OCI-LY7 (cell line): ENCODE results near the gene CDH6. TPM values are rescaled to one million over a fixed set of nuclear protein-coding genes. Genes with fewer than 3 reads are reported as not detected.

Experiments
- BruUV-seq: library from RNA; stranded (reverse); fragments of 400-500 nt; replicated peaks from 2 replicates; lab custom pipeline; 2021; lab: Mats Ljungman, UMichigan
- CTCF ChIA-PET: fragments of 300-600 bp; sonication (Branson Sonifier 250); formaldehyde crosslinking; loops from one replicate; lab custom pipeline; 2022; ENCODE audit warnings: antibody characterized with exemption; ENCODE audit not compliant: unreplicated experiment; lab: Charles Lee
- POLR2A ChIA-PET: fragments of 300-600 bp; sonication (Branson Sonifier 250); formaldehyde crosslinking; loops from one replicate; lab custom pipeline; 2022; ENCODE audit warnings: antibody characterized with exemption; lab: Charles Lee
- DNase-seq: peaks from one replicate; pipeline ENCODE4 v3.0.0-alpha.2; 2015; ENCODE audit warnings: low spot score
- H2AFZ ChIP-seq: fragments of 200-600 bp; sonication (generic), shearing (Covaris generic); 2 replicates; pipeline ENCODE4 v1.6.1; 2014; ENCODE audit warnings: mild to moderate bottlenecking, antibody characterized with exemption, low read length, moderate library complexity
- H3K27ac ChIP-seq: fragments of 200-600 bp; sonication (generic); 2 replicates; pipeline ENCODE4 v1.5.1; 2014; ENCODE audit warnings: mixed run types, low read depth, mild to moderate bottlenecking, moderate library complexity, low read length, inconsistent platforms; ENCODE audit not compliant: poor library complexity, severe bottlenecking
- H3K36me3 ChIP-seq: fragments of 200-600 bp; sonication (generic); 2 replicates; pipeline ENCODE4 v1.6.1; 2014; ENCODE audit warnings: mild to moderate bottlenecking, antibody characterized with exemption, low read length, moderate library complexity, mixed read lengths; ENCODE audit not compliant: insufficient read depth
- H3K4me1 ChIP-seq: fragments of 200-600 bp; sonication (generic); 2 replicates; pipeline ENCODE4 v1.5.1; 2014; ENCODE audit warnings: mild to moderate bottlenecking, low read length; ENCODE audit not compliant: insufficient read depth, poor library complexity, severe bottlenecking
- H3K4me2 ChIP-seq: fragments of 200-600 bp; sonication (generic); 2 replicates; pipeline ENCODE4 v1.6.1; 2014; ENCODE audit warnings: mild to moderate bottlenecking, low read length
- H3K4me3 ChIP-seq: fragments of 200-600 bp; sonication (generic); 2 replicates; pipeline ENCODE4 v1.5.1; 2014; ENCODE audit warnings: mild to moderate bottlenecking, low read depth, low read length; ENCODE audit not compliant: poor library complexity, severe bottlenecking
- H3K79me2 ChIP-seq: fragments of 200-600 bp; sonication (generic); 2 replicates; pipeline ENCODE4 v1.6.1; 2016; ENCODE audit warnings: low read depth, mild to moderate bottlenecking, low read length, moderate library complexity, mixed read lengths; ENCODE audit not compliant: insufficient read depth
- H3K9me2 ChIP-seq: fragments of 200-600 bp; sonication (generic); 2 replicates; pipeline ENCODE4 v1.6.1; 2016; ENCODE audit warnings: mild to moderate bottlenecking, low read length, mixed read lengths; ENCODE audit not compliant: insufficient read depth
- H3K9me3 ChIP-seq: fragments of 200-600 bp; sonication (generic); 2 replicates; pipeline ENCODE4 v1.6.1; 2014; ENCODE audit warnings: mild to moderate bottlenecking, mixed run types, low read length, mixed read lengths
- H4K20me1 ChIP-seq: fragments of 200-600 bp; sonication (generic); 2 replicates; pipeline ENCODE4 v1.6.1; 2014; ENCODE audit warnings: mild to moderate bottlenecking, antibody characterized with exemption, low read length, moderate library complexity, mixed read lengths; ENCODE audit not compliant: insufficient read depth
- CTCF ChIP-seq: fragments of 200-600 bp; sonication (generic); conservative IDR thresholded peaks from 2 replicates; pipeline ENCODE4 v1.5.1; 2014; ENCODE audit warnings: mild to moderate bottlenecking, antibody characterized with exemption, low read length, moderate library complexity, mixed read lengths
- EZH2phosphoT487 ChIP-seq: fragments of 200-600 bp; sonication (generic); IDR thresholded peaks from 2 replicates; pipeline ENCODE4 v1.6.1; 2018; ENCODE audit warnings: low read depth, borderline replicate concordance, mild to moderate bottlenecking, mixed run types, antibody characterized with exemption, low read length, moderate library complexity, mixed read lengths
- intact Hi-C: fragments of 100-400 bp; cut with micrococcal nuclease; formaldehyde crosslinking; loops from one replicate; pipeline ENCODE4 v1.10.0; 2022; ENCODE audit not compliant: unreplicated experiment
- total RNA-seq, 2 experiments: library from RNA; depleted of rRNA in 1 of 2; stranded (reverse); fragments of >200 nt in 1 of 2; shearing (Covaris generic) in 1 of 2; gene quantifications; 2 replicates each; pipeline ENCODE4 v1.2.3, GENCODE V29; 2014 to 2022

CDH6 gene
- total RNA-seq, 2 experiments from 2014 or later = not detected

- Histone ChIP-seq H3K9me3 (no peaks in the 10 kb centered on the region), H3K36me3 (no peaks in the 10 kb centered on the region), H4K20me1 (no peaks in the 10 kb centered on the region), H3K9me2 (no peaks in the 10 kb centered on the region), H2AFZ (no peak overlapping the region), H3K79me2 (no peaks in the 10 kb centered on the region), H3K27ac (no peak overlapping the region), H3K4me1 (no peaks in the 10 kb centered on the region), H3K4me3 (no peak overlapping the region), H3K4me2 (no peak overlapping the region)
- POLR2A ChIA-PET = interaction anchor here (0.6 kb wide), 3 partner anchors 159 to 1097 kb away, joined by 3 to 6 read pairs (median 3); no protein-coding TSS in a partner anchor
- TF ChIP-seq EZH2phosphoT487 (no peak), CTCF (no peak)
- DNase-seq = no peak
- no TSS peak for BruUV-seq
- intact Hi-C loops = no loop called here
- CTCF ChIA-PET = no interaction called here
Measured at GRCh38 chr5:31329715-31330114, 136.2 kb downstream of the CDH6 start.

- Histone ChIP-seq H3K4me3 (no peak overlapping the region), H3K27ac (no peak overlapping the region), H3K4me2 (no peak overlapping the region), H3K9me2 (no peaks in the 10 kb centered on the region), H3K36me3 (no peaks in the 10 kb centered on the region), H3K9me3 (no peaks in the 10 kb centered on the region), H3K79me2 (no peaks in the 10 kb centered on the region), H2AFZ (no peak overlapping the region), H4K20me1 (no peaks in the 10 kb centered on the region), H3K4me1 (no peaks in the 10 kb centered on the region)
- ChIA-PET POLR2A (no interaction called here), CTCF (no interaction called here)
- no peak for DNase-seq
- no peak for TF ChIP-seq CTCF
- no peak for TF ChIP-seq EZH2phosphoT487
- BruUV-seq = no TSS peak
- intact Hi-C loops = no loop called here
Measured at GRCh38 chr5:31332160-31332559, 138.7 kb downstream of the CDH6 start.

GRCh38 chr5:31333475-31333874 is 140.0 kb downstream of the CDH6 start:
- Histone ChIP-seq H2AFZ (no peak overlapping the region), H3K9me3 (no peaks in the 10 kb centered on the region), H3K27ac (no peak overlapping the region), H3K9me2 (no peaks in the 10 kb centered on the region), H4K20me1 (no peaks in the 10 kb centered on the region), H3K4me1 (no peaks in the 10 kb centered on the region), H3K79me2 (no peaks in the 10 kb centered on the region), H3K4me2 (no peak overlapping the region), H3K36me3 (no peaks in the 10 kb centered on the region), H3K4me3 (no peak overlapping the region)
- ChIA-PET CTCF (no interaction called here), POLR2A (no interaction called here)
- intact Hi-C loops = no loop called here
- TF ChIP-seq EZH2phosphoT487 (no peak), CTCF (no peak)
- BruUV-seq = no TSS peak
- no peak for DNase-seq
